Measurements from ENCODE around the gene PIK3AP1. TPM values are rescaled to one million over a fixed set of nuclear protein-coding genes. Genes with fewer than 3 reads are reported as not detected.

PIK3AP1 gene
- total and polyA plus RNA-seq, 2 of the 8 experiments (the other 6 are each of a cell fraction or from before 2014, with no cell fraction given), result 1.9 to 4.5 TPM

DNA sequence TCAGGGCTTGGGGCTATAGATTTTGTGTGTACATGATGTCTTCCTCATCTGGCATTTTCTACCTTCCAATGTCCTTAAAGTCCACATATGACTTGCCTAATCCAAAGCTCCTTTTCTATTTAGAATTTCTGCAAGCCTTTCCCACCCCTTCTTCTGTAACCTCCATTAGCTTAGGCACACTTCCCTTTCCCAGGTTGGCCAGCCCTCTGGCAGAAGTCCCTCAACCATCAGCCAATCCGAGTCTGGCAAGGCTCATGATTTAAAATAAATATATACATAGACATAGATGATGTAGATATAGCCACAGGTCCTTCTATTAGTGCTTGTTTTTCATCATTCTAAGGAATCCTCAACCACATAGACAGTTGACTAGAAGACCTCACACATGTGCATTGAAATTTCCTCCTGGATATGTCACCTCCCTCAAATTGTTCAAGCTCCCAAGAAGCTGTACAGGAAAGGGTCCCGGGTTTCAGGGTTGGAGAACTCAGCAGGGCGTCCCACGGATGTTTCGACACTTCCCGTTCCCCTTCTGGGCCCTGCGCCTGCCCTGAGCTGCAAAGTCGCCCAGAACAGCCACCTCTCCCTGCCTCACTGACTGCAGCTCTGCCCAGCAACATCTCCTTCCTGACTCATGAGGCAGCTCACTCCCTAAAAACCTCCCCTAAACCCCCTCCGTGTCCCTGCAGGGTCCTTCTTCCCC is 20.4 kb upstream of the PIK3AP1 start:
- no peak overlapping the region for H3K9ac ChIP-seq (replicated peaks in 1 of 4; ENCODE audit: extremely low read depth in 1 of 4, low read depth in 3 of 4, low read length in 3 of 4)
- H3K23ac ChIP-seq (ENCODE audit: insufficient read length), result no peak overlapping the region
- no peak overlapping the region for H4K5ac ChIP-seq (ENCODE audit: insufficient read length, low read depth, low read length)
- no peak overlapping the region for H2BK12ac ChIP-seq (ENCODE audit: low read depth, low read length)
- DNase-seq (ENCODE audit: low read depth in 1 of 2, low spot score in 2 of 2), result no peak
- no peak overlapping the region for H3K18ac ChIP-seq (ENCODE audit: extremely low read depth, low read length)
- no peak overlapping the region for H2BK20ac ChIP-seq (ENCODE audit: low read length)
- H3K27me3 ChIP-seq (replicated peaks in 1 of 4; ENCODE audit: control insufficient read depth in 3 of 4, extremely low read depth in 1 of 4, insufficient read depth in 3 of 4, low read length in 3 of 4), result peaks cover 0 to 1% (median 0%) of the 10 kb centered on the region in 4 experiments; a peak in 1 of 7 replicates
- no peak overlapping the region for H4K91ac ChIP-seq (replicated peaks; ENCODE audit: insufficient read length, low read length)
- H4K8ac ChIP-seq (ENCODE audit: extremely low read depth, insufficient read depth, low read length), result no peak overlapping the region
- no peak overlapping the region for H2BK5ac ChIP-seq (ENCODE audit: low read depth, low read length)
- no peak overlapping the region for H3K4ac ChIP-seq (replicated peaks; ENCODE audit: insufficient read length, low read depth, low read length)
- H3K79me2 ChIP-seq (ENCODE audit: control insufficient read depth in 1 of 2, insufficient read depth in 2 of 2, low read length in 2 of 2), result no peaks in the 10 kb centered on the region
- WGBS, 2 experiments (ENCODE audit: extremely low coverage in 1 of 2, insufficient coverage in 1 of 2, insufficient read length in 1 of 2, insufficient replicate concordance in 2 of 2, low coverage in 1 of 2, low lambda C conversion rate in 2 of 2, missing lambda C conversion rate in 1 of 2), result 83% methylated on average over 9 of the region's 9 CpGs; no CpG with 5 or more reads in 1 of the 2 experiments
- H3K56ac ChIP-seq (replicated peaks; ENCODE audit: insufficient read length, low read depth, low read length), result no peak overlapping the region
- ChIA-PET POLR2A (ENCODE audit: partially characterized antibody) (interaction anchor here (0.7 to 1.5 kb wide), 3 partner anchors 41 to 611 kb away, joined by 3 to 4 read pairs (median 3); no protein-coding TSS in a partner anchor), CTCF (ENCODE audit: partially characterized antibody) (interaction anchor here (1.0 to 2.0 kb wide), 6 partner anchors 12 to 346 kb away, joined by 3 to 7 read pairs (median 4); no protein-coding TSS in a partner anchor)
- no peaks in the 10 kb centered on the region for H3K36me3 ChIP-seq (ENCODE audit: control insufficient read depth in 2 of 4, insufficient read depth in 4 of 4, low read length in 3 of 4)
- H2AFZ ChIP-seq (ENCODE audit: low read length), result 0 out of 2 replicates have a peak overlapping the region, but pooled peaks have one; percentile 67
- H2AK5ac ChIP-seq (ENCODE audit: low read depth, low read length), result no peak overlapping the region
- H3K4me2 ChIP-seq (ENCODE audit: insufficient read depth in 1 of 2, low read depth in 2 of 2, low read length in 2 of 2), result no peak overlapping the region
- no peak overlapping the region for H2BK15ac ChIP-seq (ENCODE audit: low read length)
- H3K4me1 ChIP-seq (replicated peaks in 1 of 4; ENCODE audit: control insufficient read depth in 3 of 4, insufficient read depth in 4 of 4, low read length in 3 of 4), result no peaks in the 10 kb centered on the region
- H3K27ac ChIP-seq (ENCODE audit: low read depth, low read length), result no peak overlapping the region
- no peak overlapping the region for H2BK120ac ChIP-seq (replicated peaks; ENCODE audit: low read depth, low read length)
- H3K9me3 ChIP-seq (ENCODE audit: insufficient read depth in 2 of 2, low read depth in 1 of 2, low read length in 1 of 2), result no peaks in the 10 kb centered on the region
- H4K20me1 ChIP-seq (replicated peaks in 1 of 2; ENCODE audit: control insufficient read depth in 1 of 2, insufficient read depth in 2 of 2, low read length in 2 of 2), result no peaks in the 10 kb centered on the region
- no peaks in the 10 kb centered on the region for H3K23me2 ChIP-seq (ENCODE audit: low read depth, low read length)
- no peaks in the 10 kb centered on the region for H3K79me1 ChIP-seq (ENCODE audit: low read depth, low read length)
- FAIRE-seq, result no peak
- no peak overlapping the region for H3K4me3 ChIP-seq (ENCODE audit: extremely low read depth in 1 of 4, insufficient read depth in 2 of 4, low read depth in 3 of 4, low read length in 4 of 4)
- H3K14ac ChIP-seq (ENCODE audit: insufficient read length), result no peak overlapping the region
- TF ChIP-seq, protein P1, sequence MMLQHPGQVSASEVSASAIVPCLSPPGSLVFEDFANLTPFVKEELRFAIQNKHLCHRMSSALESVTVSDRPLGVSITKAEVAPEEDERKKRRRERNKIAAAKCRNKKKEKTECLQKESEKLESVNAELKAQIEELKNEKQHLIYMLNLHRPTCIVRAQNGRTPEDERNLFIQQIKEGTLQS (IDR thresholded peaks at IDR 0.05; ENCODE audit: insufficient read depth, low read depth, low read length), result no peak
- TF ChIP-seq MAFK (IDR thresholded peaks at IDR 0.05; ENCODE audit: low read depth, low read length) (no peak), SP2 (IDR thresholded peaks at IDR 0.05; ENCODE audit: low read length) (no peak), CHD2 (IDR thresholded peaks at IDR 0.05; ENCODE audit: low read length) (no peak), YY1 (IDR thresholded peaks at IDR 0.05; ENCODE audit: low read depth, low read length) (no peak), SIX5 (IDR thresholded peaks at IDR 0.05; ENCODE audit: low read depth, low read length) (no peak), RBBP5 (IDR thresholded peaks at IDR 0.05; ENCODE audit: borderline replicate concordance, low read depth, low read length) (no peak), POLR2AphosphoS5 (IDR thresholded peaks at IDR 0.05; ENCODE audit: low read depth, low read length) (no peak), SUZ12 (IDR thresholded peaks at IDR 0.05; ENCODE audit: low read length) (no peak), GTF2F1 (IDR thresholded peaks at IDR 0.05; ENCODE audit: borderline replicate concordance, low read depth, low read length) (no peak)
- TF ChIP-seq, protein P2, sequence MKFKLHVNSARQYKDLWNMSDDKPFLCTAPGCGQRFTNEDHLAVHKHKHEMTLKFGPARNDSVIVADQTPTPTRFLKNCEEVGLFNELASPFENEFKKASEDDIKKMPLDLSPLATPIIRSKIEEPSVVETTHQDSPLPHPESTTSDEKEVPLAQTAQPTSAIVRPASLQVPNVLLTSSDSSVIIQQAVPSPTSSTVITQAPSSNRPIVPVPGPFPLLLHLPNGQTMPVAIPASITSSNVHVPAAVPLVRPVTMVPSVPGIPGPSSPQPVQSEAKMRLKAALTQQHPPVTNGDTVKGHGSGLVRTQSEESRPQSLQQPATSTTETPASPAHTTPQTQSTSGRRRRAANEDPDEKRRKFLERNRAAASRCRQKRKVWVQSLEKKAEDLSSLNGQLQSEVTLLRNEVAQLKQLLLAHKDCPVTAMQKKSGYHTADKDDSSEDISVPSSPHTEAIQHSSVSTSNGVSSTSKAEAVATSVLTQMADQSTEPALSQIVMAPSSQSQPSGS (IDR thresholded peaks at IDR 0.05; ENCODE audit: low read length), result no peak

Measured in H1 (cell line).